HG03342 (cell line): ENCODE data around the gene RDM1.

Experiments
- ATAC-seq: cut with Tn5 transposase; IDR thresholded peaks from one replicate; pipeline ENCODE4 v1.9.1; 2021; ENCODE audit warnings: mild to moderate bottlenecking, moderate library complexity; ENCODE audit not compliant: unreplicated experiment

RDM1 gene

DNA sequence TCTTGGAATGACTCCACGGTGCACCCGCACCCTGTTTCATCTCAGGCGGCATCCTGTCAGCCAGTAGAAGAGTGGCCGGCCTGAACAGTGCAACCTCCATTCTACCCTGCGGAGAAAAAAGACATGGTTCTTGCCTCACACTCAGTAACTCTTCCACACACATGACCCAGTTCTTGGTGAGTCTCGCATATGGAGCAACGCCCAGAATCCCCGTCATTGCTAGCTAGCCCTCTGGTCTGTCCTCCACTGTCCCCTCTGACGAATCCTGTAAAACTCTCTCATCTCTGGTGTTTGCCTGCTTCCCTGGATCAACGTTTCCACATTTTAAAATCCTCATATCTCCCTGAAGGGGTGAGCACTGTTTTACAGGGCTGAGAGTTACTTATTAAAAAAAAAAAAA is 4.2 kb upstream of the RDM1 start:
- ATAC-seq = no peak

DNA sequence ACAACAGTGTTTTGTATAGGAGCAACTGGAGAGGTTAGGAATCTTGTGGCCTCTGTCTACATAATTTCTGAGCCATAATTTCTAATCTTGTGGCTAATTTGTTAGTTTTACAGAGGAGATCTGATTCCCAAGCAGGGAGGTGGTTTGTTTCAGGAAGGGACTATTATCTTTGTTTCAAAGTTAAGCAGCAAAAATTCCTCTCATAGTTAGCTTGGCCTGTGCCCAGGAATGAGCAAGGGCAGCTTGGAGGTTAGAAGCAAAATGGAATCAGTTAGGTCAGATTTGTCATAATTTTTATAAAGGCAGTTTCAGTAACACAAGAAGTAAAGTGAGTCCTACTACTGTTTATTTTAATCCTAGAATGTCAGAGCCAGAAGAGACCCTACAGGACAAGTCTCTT is 2.0 kb upstream of the RDM1 start:
- ATAC-seq = no peak

DNA sequence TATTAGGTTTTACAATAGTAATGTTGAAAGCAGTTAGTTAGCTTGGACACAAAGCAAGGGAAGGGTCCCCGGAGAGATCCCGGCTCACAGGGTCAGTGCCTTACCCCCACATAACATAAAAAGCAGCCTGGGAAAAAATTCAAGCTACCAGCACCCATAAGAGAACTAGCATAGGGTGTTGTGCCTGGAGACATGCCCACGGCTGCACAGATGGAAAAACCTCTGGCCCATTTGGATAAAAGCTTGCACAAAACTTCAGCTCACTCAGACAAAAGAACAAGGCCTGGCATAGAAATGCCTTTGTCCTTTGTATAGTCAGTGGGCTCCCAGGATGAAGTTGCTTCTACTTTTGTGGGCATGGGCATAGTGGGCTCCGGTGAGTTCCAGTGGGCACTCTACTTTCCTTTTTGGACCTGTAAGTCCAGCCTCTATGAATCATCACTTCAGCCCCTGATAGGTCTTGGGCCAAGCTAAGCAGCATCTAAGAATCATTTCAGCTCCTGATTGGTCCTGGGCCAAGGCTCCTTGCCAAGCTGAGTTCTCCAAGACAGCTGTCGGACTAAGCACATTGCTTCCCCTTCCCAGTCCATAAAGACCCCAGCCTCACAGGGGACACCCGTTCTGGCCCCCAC is 1.3 kb upstream of the RDM1 start:
- no peak for ATAC-seq

DNA sequence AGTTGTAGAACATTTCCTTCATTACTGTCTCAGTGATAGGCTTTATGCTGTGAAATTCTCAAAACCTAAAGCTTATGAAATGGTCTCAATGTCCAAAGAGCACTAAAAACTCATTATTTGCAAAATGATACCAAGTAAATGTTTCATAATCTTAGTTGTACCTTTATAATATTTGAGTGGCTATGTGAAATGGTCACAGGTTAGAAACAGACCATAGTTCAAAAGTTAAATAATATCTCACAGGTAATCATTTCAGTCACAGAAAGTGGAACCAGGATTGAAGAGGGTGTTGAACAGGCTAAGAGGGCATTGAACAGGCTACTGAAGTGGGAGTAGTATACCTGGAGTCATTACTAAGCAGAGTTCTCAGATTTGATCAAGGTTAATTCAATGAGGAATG is 2.9 kb downstream of the RDM1 start:
- no peak for ATAC-seq

DNA sequence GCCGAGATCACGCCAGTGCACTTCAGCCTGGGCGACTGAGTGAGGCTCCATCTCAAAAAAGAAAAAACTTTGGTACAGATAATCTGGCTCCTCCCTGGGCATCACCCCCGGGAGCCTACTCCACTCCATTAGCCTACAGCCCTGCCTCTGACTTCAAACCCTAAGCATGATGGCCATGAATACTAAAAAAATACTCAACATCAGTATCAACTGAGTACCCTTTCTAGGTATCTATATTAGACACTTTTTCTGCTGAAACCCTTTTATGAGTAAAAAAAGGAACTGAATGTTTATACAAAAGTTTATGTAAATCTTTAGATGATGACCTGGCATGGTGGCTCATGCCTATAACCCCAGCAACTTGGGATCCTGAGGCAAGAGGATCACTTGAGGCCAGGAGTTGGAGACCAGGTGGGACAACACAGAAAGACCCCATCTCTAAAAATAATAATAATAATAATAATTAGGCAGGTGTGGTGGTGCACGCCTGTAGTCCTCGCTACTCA is 6.9 kb downstream of the RDM1 start:
- no peak for ATAC-seq

DNA sequence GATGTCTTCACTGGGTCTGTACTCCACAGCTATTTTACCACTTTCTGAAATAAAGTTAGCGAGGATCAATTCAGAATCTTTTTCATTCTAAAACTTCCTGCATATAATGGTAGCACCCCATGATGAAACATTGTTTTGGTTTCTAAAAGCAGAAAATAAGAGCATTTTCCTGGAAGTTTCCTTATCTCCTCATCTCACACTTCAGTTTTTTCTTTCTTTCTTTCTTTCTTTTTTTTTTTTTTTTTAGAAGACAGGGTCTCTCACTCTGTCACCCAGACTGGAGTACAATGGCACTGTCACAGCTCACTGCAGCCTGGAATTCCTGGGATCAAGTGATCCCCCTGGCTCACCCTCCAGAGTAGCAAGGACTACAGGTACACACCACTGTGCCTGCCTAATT is 10.3 kb downstream of the RDM1 start:
- no peak for ATAC-seq

DNA sequence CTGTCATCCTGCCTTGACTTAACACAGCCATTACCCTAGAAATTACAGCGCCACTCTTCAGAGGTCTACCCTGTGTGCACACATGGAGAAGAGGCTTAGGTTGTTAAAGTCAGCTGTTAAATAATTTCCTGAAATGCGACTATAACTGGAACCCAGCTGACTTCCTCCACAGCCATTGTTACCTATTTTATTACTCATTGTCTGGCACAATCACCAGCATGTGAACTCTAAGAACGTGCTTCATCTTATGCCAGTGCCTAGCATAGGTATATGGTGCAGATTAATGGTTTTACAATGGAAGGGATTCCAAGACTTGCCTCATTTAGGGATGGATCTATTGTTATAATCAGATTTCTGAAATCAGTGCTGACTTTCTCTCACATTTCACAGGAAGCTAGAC is 11.9 kb downstream of the RDM1 start:
- no peak for ATAC-seq

DNA sequence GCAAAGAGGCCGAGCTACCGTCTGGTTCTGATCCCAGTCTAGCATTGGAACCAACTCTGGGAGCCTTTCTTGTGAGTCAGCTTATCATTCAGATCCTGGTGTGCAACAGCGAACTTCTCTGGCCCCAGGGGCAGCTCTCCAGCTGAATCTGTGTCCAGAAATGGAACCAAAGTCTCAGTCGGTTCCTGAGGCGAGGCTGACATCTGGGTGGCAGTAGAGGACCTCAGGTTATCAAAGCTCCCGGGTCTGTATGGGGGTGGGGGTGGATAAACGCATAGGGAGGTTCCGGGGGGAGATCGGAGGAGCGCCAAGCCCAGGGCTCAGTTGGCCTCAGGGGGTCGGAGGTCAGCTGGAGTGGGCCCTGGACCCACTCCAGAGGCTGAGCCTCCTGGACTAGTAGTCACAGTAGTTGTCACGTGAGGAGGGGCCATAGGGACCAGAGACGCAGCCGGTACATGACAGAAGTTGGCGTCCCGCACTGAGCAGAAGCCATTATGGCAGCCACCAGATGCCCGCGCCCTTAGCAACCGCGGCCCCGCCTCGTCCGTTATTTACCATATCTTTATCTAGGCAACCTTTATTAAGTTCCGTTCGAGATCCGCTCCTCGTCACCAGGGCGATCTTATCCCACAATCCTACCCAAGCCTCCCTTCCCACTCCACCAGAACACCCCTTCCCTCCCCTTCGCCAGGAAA is 12.9 kb downstream of the RDM1 start:
- ATAC-seq = no peak

DNA sequence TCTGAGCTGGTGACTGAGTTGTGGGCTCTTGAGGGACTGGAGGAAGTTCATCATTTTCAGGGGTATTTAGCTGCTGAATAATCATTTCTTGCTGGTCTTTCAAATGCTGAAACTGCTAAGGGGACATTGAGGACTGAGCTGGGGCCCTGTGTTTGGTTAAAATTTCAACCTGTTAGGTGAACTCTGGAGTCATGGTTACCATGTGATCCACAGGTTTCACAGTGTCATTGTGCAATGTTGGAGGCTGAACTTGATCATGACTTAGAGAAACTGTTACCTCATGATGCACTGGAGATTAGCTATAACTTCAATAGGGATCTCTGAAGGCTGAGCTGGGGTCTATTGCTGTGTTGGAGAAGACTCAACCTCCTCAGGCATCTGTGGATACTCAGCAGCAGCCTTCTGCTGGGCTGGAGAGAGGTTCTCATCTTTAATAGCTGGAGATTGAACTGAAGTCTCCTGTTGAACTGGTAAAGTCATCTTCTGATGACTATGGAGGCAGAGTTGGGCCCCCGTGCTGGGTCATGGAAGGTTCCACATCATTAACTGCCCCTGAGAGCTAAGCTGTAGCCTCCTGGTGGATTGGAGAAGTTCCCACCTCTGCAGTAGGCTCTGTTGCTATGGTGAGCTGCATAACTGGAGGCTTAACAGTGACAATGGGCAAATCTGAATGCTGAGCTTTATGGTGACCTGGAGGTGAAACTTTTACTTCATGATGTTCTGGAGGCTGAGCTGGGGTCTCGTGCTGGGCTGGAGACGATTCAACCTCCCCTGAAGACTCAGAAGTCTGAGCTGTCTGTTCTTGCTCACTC is 15.2 kb downstream of the RDM1 start:
- no peak for ATAC-seq

DNA sequence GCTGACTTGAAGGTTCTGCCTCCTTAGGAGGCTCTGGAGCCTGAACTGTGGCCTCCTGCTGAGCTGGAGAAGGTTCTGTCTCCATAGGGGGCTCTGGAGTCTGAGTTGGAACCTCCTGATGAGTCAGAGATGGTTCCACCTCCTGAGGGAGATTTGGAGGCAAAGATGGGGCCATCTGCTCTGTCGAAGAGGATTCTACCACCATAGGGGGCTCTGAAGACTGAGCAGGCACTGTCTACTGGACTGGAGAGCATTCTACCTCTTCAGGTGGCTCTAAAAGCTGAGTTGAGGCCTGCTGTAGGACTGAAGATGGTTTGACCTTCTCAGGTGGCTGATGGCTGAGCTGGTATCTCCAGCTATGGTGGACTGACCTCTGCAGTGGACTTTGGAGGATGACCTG is 16.2 kb downstream of the RDM1 start:
- ATAC-seq = no peak

DNA sequence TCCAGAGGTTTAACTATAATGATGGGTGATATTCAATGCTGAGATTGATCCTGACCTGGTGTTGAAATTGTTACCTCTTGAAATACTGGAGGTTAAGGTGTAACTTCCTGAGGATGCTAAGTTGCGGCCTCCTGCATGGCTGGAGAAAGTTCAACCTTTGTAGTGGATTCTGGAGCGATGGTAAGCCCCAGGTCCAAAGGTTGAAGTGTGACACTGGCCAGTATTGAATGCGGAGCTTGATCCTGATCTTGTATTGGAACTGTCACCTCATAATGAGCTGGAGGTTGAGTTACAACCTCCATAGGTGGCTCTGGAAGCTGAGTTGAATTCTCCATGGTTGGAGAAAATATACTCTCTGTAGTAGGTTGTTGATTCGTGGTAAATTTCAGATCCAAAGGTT is 17.0 kb downstream of the RDM1 start:
- ATAC-seq = no peak

DNA sequence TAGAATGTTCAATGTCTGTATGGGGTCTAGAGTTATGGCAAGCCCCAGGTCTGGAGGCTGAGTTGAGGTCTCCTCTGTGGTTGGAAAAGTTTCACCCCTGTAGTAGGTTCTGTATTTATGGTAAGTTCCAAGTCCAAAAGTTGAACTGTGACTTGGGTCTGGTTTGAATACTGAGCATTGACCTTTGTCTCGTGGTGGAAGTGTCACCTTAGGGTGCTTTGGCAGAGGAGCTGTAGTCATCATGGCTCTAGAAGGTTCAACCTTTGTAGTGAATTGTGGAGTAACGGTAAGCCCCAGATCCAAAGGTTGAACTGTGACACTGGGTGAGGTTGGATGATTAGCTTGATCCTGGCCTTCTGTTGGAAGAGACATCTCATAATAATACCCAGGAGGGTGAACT is 17.6 kb downstream of the RDM1 start:
- no peak for ATAC-seq

DNA sequence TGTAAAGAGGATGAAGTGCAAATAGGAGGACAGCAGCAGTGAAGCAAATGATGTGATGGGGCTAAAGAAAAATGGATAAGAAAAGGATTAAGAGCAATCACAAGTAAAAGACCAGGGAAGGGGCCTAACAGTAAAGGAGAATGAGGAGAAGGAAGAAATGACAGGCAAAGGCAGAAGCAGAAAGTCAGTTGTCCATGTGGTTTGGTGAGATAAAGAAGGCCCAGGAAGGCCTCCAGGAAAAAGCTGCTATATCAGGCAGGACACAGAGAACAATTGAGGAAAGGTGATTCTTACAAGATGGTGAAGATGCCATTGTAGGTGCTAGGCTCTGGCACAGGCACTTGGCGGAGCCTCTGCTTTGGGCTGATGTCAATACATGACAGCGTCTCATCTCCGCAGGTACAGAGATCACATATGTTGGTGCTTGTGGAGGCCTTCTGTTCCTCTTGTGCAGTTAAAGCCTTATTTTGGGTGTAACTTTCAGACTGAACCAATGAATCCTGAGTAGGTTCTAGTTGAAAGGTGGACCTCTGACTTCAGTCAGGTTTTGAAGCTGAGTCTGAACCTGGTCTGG is 18.1 kb downstream of the RDM1 start:
- no peak for ATAC-seq

DNA sequence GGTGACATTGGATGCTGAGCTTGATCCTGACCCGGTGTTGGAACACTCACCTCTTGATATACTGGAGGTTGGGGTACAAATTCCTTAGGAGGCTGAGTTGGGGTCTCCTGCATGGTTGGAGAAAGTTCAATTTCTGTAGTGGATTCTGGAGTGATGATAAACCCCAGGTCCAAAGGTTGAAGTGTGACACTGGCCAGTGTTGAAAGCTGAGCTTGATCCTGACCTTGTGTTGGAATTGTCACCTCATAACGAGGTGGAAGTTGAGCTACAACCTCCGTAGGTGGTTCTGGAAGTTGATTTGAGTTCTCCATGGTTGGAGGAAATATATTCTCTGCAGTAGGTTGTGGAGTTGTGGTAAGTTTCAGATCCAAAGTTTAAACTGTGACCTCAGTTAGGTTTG is 21.2 kb downstream of the RDM1 start:
- no peak for ATAC-seq

DNA sequence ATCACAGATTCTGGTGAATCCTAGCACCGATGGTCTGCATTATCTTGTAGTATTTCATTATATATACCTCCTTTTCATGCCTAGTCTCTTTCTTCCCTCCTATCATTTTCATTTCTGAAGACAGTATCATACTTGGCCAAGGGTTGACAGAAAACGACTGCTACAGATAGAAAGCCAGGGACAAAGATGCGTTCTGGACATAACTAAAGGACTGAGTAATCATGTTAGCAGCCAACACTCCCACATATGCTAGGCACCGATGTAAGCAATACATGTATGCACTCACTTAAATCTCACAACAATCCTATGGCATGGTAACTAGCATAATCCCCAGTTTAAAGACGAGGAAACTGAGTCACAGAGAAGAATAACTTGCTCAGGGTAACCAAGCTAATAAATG is 22.9 kb downstream of the RDM1 start:
- ATAC-seq = no peak

DNA sequence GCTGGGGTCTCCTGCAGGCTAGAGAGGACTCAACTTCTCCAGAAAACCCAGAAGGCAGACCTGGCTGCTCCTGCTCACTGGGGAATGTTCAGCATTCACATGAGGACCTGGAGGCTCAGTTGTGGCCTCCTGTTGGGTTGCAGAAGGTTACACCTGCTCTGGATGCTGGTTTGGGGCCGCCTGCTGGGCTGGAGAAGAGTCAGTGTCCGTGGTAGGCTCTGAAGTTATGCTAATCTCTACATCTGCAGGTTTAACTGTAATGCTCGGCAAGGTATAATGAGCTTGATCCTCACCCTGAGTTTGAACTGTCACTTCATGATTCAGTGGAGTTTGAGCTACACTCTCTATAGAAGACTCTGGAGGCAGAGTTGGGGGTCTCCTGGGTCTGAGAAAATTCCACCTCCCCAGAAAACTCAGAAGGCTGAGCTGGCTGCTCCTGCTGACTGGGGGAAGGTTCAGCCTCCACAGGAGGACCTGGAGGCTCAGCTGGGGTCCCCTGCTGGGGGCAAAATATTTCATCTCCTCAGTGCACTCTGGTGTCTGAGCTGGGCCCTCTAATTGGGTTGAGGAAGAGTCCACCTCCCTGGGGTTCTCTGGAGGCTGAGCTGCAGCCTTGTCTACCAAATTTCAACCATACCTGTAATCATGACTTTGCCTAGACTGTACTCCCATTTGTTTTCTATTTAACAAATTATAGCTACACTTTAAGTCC is 23.5 kb downstream of the RDM1 start:
- ATAC-seq = no peak

DNA sequence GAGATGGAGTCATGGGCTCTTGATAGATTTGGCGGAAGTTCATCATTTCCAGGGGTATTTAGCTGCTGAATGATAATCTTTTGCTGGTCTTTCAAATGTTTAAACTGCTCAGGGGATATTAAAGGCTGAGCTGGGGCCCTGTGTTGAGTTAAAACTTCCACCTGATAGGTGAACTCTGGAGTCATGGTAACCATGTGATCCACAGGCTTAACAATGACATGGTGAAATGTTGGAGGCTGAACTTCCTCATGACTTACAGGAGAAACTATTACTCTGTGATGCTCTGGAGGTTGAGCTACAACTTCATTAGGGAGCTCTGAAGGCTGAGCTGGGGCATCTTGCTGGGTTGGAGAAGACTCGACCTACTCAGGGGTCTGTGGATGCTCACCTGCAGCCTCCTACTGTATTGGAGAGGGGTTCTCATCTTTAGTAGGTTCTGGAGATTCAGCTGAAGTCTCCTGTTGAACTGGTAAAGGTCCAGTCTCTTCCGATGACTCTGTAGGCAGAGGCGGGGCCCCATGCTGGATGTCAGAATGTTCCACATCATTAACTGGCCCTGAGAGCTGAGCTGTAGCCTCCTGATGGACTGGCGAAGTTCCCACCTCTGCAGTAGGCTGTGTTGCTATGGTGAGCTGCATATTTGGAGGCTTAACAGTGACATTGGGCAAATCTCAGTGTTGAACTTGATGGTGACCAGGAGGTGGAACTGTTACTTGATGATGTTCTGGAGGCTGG is 24.2 kb downstream of the RDM1 start:
- ATAC-seq = no peak

DNA sequence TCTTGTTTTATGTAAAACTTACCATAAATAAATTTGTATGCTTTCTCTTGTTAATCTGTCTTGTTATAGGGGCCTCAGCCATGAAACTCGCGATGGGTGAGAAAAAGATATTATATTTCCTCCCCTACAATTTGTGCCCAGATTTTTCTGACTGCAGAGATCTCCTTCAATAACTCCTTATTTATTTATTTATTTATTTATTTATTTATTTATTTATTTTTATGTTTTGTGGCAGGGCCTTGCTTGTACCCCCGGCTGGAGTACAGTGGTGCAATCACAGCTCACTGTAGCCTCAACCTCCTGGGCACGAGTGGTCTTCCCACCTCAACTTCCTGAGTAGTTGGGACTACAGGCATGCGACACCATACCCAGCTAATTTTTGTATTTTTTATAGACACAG is 27.1 kb downstream of the RDM1 start:
- ATAC-seq = no peak

DNA sequence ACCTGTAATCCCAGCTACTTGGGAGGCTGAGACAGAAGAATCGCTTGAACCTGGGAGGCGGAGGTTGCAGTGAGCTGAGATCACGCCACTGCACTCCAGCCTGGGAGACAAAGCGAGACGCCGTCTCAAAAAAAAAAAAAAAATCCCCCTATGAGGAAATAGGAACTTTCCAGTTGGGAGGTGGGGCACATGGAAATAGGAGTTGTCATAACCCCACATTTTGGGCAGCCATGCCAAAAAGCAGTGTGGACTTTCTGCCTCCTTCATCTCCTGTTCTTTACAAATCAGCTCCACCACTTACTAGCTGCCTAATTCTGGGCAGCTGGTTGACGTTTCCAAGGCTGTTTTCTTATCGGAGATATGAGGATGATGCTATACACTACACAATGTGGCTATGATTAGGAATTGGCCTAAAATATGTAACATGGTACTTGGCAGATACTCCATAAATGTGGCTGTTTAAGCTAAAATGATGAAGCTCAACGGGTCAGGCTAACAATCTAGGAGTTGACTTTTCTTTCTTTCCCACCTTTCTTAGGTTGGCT is 28.9 kb downstream of the RDM1 start:
- ATAC-seq = no peak
